Adipocyte (in vitro differentiated cells): ENCODE measurements around the gene NF1.
"Not testable (repeated sequence)": the region's sequence is repeated elsewhere in the genome, so short reads cannot be mapped to it uniquely, and the experiment has no call there.

ENCODE experiments used
- DNase-seq: peaks from one replicate; pipeline ENCODE4 v3.0.0-alpha.2; 2015; ENCODE audit warnings: low read depth
- H3K27me3 ChIP-seq: replicated peaks from 2 replicates; pipeline ENCODE4 v1.7.0; 2013; ENCODE audit warnings: mild to moderate bottlenecking, low read length, moderate library complexity; ENCODE audit not compliant: control insufficient read depth, insufficient read depth
- H3K36me3 ChIP-seq: 2 replicates; pipeline ENCODE4 v1.7.0; 2013; ENCODE audit warnings: low read length, mild to moderate bottlenecking, moderate library complexity; ENCODE audit not compliant: control insufficient read depth, insufficient read depth, severe bottlenecking
- H3K4me1 ChIP-seq: 2 replicates; pipeline ENCODE4 v1.7.0; 2013; ENCODE audit warnings: mild to moderate bottlenecking, low read length, moderate library complexity; ENCODE audit not compliant: control insufficient read depth, insufficient read depth
- H3K4me3 ChIP-seq: 2 replicates; pipeline ENCODE4 v1.7.0; 2013; ENCODE audit warnings: mild to moderate bottlenecking, low read length, moderate library complexity
- H3K9ac ChIP-seq: 2 replicates; pipeline ENCODE4 v1.7.0; 2013; ENCODE audit warnings: mild to moderate bottlenecking, low read length, moderate library complexity
- H3K9me3 ChIP-seq: 2 replicates; pipeline ENCODE4 v1.7.0; 2013; ENCODE audit warnings: mild to moderate bottlenecking, low read length, moderate library complexity; ENCODE audit not compliant: control insufficient read depth

NF1 gene

GRCh38 chr17:31132977-31133376, 38.2 kb downstream of the NF1 start:
- H3K9ac ChIP-seq, result no peak overlapping the region
- peaks cover 5% of the 10 kb centered on the region for H3K4me1 ChIP-seq
- H3K4me3 ChIP-seq, result no peak overlapping the region
- H3K9me3 ChIP-seq, result peaks cover 4% of the 10 kb centered on the region
- DNase-seq, result no peak
- no peaks in the 10 kb centered on the region for H3K27me3 ChIP-seq
- H3K36me3 ChIP-seq, result no peaks in the 10 kb centered on the region

GRCh38 chr17:31134576-31134975, 39.8 kb downstream of the NF1 start:
- Histone ChIP-seq H3K9ac (no peak overlapping the region), H3K4me1 (peaks cover 5% of the 10 kb centered on the region), H3K4me3 (no peak overlapping the region), H3K9me3 (peaks cover 4% of the 10 kb centered on the region), H3K36me3 (no peaks in the 10 kb centered on the region), H3K27me3 (no peaks in the 10 kb centered on the region)
- DNase-seq, result no peak

DNA sequence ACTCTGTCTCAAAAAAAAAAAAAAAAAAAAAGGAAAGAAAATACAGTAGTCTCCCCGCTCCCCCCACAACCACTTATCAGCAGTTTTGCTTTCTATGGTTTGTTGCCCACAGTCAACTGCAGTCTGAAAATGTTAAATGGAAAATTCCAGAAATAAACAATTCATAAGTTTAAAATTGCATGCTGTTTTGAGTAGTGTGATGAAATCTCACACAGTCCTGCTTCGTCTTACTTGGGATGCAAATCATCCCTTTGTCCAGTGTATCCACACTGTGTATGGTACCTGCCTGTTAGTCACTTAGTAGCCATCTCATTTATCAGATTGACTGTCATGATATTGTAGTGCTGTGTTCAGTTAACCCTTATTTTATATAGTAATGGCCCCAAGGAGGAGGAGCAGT, 41.5 kb downstream of the NF1 start:
- DNase-seq, result peak; percentile 30
- Histone ChIP-seq H3K9me3 (peaks cover 4% of the 10 kb centered on the region), H3K36me3 (no peaks in the 10 kb centered on the region), H3K9ac (no peak overlapping the region), H3K27me3 (no peaks in the 10 kb centered on the region), H3K4me3 (no peak overlapping the region), H3K4me1 (peaks cover under 1% of the 10 kb centered on the region)

DNA sequence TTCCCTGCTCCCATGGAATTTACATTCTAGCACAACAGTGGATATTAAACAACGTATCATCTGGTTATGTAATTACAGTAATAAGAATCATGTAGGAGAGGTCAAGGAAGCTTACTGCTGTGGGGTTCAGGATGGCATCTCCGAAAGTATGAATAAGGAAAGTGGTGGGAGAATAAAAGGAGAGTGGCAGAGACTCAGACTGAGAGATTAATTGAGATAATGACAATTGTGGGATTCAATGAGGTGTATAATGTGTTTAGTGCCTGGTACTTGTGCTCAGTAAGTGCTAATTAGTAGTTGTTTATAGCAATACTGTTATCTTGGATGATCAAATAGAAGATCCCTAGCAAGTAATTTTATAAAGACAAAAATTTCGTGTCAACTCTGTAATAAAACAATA, 45.3 kb downstream of the NF1 start:
- Histone ChIP-seq H3K27me3 (no peaks in the 10 kb centered on the region), H3K36me3 (no peaks in the 10 kb centered on the region), H3K9ac (no peak overlapping the region), H3K9me3 (no peaks in the 10 kb centered on the region), H3K4me3 (no peak overlapping the region), H3K4me1 (no peaks in the 10 kb centered on the region)
- DNase-seq, result no peak

DNA sequence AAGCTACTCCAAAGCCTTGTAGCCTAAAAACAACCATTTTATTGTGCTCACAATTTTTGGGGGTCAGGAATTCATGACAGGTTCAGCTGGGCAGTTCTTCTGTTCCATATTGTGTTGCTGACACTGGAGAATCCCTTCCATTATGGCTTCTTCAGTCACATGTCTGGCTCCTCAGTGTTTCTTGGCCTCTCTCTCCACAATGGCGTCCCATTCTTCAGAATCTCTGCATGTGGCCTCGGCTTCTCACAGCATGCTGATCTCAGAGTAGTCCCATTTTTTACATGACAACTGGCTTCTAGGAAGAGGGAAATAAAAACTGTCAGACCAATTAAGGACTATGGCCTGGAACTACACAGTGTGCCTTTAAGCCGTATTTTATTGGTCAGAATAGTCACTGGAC, 49.7 kb downstream of the NF1 start:
- Histone ChIP-seq H3K9ac (no peak overlapping the region), H3K36me3 (peaks cover 4% of the 10 kb centered on the region), H3K27me3 (no peaks in the 10 kb centered on the region), H3K4me3 (no peak overlapping the region), H3K4me1 (peaks cover 10% of the 10 kb centered on the region), H3K9me3 (no peaks in the 10 kb centered on the region)
- no peak for DNase-seq

- no peak for DNase-seq
- Histone ChIP-seq H3K36me3 (peaks cover 4% of the 10 kb centered on the region), H3K9ac (no peak overlapping the region), H3K4me1 (peaks cover 10% of the 10 kb centered on the region), H3K9me3 (no peaks in the 10 kb centered on the region), H3K27me3 (no peaks in the 10 kb centered on the region), H3K4me3 (no peak overlapping the region)
Observed at GRCh38 chr17:31144836-31145235, 50.1 kb downstream of the NF1 start.

DNA sequence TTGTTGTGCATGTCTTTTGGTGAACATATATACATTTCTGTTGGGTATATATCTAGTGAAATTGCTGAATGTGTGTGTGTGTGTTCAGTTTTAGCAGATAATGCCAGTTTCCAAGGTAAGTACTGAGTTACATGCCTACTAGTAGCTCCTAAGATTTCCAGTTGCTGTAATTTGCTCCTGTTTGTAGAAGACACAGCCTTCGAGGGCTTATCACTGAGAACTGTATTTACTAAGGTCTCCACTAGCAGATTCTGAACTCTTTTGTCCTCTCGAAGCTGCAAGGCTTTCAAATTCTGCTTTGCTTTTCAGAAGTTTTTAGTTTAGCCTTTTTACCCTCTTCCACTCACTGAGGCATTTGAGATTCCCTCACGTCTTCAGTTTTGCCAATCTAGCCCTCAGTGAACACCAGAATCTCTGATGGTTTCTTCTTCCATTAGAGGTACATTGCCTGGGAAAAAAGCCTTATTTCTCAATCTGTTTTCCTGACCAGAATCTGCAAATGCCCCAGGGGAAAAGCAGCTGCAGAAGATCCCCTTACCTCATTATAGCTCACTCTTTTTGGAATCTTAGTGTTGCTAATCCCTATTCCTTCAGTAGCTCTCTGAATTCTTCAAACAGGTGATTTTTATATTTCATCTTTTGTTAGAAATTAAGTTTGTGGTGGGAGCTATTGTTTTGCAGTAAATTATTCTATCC, 52.9 kb downstream of the NF1 start:
- Histone ChIP-seq H3K4me3 (no peak overlapping the region), H3K27me3 (no peaks in the 10 kb centered on the region), H3K36me3 (peaks cover 4% of the 10 kb centered on the region), H3K4me1 (peaks cover 10% of the 10 kb centered on the region), H3K9me3 (peaks cover 7% of the 10 kb centered on the region), H3K9ac (no peak overlapping the region)
- DNase-seq, result peak; percentile 56

DNA sequence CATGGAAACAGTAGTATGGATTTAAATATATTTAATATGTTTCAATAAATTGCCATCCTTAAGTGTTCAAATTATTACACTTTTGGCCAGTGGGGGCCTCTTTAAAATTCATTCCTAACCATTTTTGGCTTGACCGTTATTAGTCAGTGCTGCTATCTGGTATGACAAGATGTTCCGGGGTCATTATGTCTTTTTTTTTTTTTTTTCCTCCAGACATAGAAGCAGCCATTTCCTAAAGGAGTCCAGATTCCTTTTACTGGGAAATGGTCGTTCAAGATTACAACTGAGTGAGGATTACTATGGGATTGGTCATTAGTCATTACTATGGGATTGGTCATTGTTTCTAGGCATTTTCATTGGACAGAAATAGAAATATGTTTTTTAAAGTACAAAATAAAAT, 53.4 kb downstream of the NF1 start:
- no peak overlapping the region for H3K4me3 ChIP-seq
- no peak for DNase-seq
- no peaks in the 10 kb centered on the region for H3K27me3 ChIP-seq
- peaks cover 4% of the 10 kb centered on the region for H3K36me3 ChIP-seq
- H3K9me3 ChIP-seq, result peaks cover 7% of the 10 kb centered on the region
- peaks cover 10% of the 10 kb centered on the region for H3K4me1 ChIP-seq
- H3K9ac ChIP-seq, result no peak overlapping the region

DNA sequence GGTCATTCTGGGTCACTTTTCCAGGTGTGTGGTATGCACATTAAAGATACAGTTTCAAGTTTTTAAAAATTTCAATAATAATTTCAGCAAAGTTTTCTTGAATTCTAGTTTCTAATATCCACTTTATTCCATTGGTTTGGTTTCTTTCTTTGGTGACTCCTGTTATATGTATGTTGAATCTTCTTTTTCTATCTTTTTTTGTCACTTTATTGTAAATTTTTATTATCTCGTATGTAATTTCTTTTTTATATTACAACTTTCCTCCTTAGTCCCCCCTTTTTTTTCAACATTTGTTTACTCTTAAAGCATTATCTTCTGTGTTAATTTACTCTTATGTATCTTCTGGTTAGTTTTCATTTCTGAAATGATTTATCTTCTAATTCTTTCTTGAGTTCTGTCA, 57.5 kb downstream of the NF1 start:
- peaks cover 7% of the 10 kb centered on the region for H3K9me3 ChIP-seq
- no peaks in the 10 kb centered on the region for H3K27me3 ChIP-seq
- H3K4me3 ChIP-seq, result no peak overlapping the region
- H3K4me1 ChIP-seq, result peaks cover 16% of the 10 kb centered on the region
- no peak for DNase-seq
- H3K36me3 ChIP-seq, result peaks cover 5% of the 10 kb centered on the region
- H3K9ac ChIP-seq, result no peak overlapping the region

DNA sequence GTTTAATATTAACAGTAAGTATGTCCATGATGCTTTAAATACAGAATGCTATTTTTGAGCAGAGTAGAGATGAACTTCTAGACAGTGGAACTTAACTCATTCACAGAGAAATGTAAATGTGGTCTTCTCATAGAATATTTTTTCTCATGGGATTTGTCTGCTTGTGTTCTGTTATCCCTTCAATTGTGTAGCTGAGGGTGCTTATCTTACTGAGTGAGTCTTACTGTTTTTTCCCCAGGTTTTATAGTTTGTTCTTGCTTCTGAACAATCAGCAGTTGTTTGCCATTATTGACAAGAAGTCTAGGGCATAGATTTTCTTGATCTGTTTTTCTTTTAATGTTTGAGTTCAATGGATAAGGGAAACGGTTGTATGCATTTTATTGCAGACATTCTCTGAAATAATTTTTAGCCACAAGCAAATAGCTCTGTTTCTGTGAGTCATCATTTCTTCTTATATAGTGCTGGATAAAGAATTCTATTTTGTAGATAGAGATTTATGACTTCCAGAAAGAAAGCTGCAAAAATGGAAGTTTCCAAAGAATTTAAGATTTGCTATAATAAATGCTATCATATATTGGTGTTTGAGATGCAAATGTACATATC, 60.5 kb downstream of the NF1 start:
- Histone ChIP-seq H3K27me3 (no peaks in the 10 kb centered on the region), H3K4me1 (peaks cover 14% of the 10 kb centered on the region), H3K9me3 (peaks cover 7% of the 10 kb centered on the region), H3K9ac (no peak overlapping the region), H3K36me3 (peaks cover 17% of the 10 kb centered on the region), H3K4me3 (no peak overlapping the region)
- peak; percentile 52 for DNase-seq

DNA sequence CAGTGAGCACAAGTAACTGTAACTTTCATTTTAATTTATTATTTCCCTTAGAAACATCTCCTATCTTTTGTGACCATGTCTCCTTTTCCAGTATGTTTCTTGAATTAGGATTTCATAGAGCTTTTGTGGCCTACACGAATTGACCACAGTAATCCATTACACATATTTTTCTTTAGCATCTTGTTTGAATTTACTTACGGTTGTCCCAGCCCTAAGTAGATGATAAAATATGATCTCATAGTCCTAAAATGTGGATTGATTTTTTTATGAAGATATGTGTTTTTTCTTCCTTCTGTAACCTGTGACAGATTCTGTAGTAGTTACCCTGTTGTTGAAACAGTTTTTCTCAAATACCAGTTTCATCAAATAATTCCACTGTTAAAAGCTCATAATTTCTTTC, 61.5 kb downstream of the NF1 start:
- DNase-seq, result peak; percentile 73
- H3K27me3 ChIP-seq, result no peaks in the 10 kb centered on the region
- peaks cover 14% of the 10 kb centered on the region for H3K4me1 ChIP-seq
- H3K36me3 ChIP-seq, result peaks cover 21% of the 10 kb centered on the region
- peaks cover 7% of the 10 kb centered on the region for H3K9me3 ChIP-seq
- no peak overlapping the region for H3K9ac ChIP-seq
- H3K4me3 ChIP-seq, result peak overlapping the region; percentile 3

DNA sequence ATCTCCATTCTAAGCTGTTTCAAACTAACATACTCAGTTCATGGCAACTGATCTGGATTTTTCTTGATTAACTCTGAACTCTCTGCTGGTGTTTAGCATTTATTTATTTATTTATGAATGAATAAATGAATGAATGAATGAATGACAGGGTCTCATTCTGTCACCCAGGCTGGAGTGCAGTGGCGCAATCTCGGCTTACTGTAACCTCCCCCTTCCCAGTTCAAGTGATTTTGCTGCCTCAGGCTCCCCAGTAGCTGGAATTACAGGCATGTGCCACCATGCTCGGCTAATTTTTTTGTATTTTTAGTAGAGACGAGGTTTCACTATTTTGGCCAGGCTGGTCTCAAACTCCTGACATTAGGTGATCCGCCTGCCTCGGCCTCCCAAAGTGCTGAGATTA, 62.1 kb downstream of the NF1 start:
- H3K27me3 ChIP-seq, H3K9me3 ChIP-seq, DNase-seq, H3K4me3 ChIP-seq, H3K9ac ChIP-seq: not testable (repeated sequence)
- peaks cover 21% of the 10 kb centered on the region for H3K36me3 ChIP-seq
- H3K4me1 ChIP-seq, result peaks cover 14% of the 10 kb centered on the region
